Adrenal gland (tissue), 5 donors: ENCODE measurements around the gene CSTPP1.

ENCODE experiments used
- POLR2A ChIP-seq, 2 donors: fragments of 450-650 bp; IDR thresholded peaks; one replicate each; pipeline ENCODE4 v1.6.1; 2017; ENCODE audit warnings: antibody characterized with exemption in 2 of 2, mild to moderate bottlenecking in 2 of 2, moderate library complexity in 1 of 2
- TF ChIP-seq, protein P1 (sequence below), 6 experiments: fragments of 450-650 bp in 4 of 6; fragments of 200-600 bp in 2 of 6; sonication (generic) in 1 of 6; IDR thresholded peaks; 1 replicate in 5 of 6; 2 replicates in 1 of 6; pipeline versions ENCODE4 v1.5.1 to v1.8.0; 2016 to 2021; ENCODE audit warnings: antibody characterized with exemption in 6 of 6, mild to moderate bottlenecking in 2 of 6, moderate library complexity in 1 of 6
- donor health status: DM: no; HTN: no; CAD: no.

- TF ChIP-seq, protein P1, sequence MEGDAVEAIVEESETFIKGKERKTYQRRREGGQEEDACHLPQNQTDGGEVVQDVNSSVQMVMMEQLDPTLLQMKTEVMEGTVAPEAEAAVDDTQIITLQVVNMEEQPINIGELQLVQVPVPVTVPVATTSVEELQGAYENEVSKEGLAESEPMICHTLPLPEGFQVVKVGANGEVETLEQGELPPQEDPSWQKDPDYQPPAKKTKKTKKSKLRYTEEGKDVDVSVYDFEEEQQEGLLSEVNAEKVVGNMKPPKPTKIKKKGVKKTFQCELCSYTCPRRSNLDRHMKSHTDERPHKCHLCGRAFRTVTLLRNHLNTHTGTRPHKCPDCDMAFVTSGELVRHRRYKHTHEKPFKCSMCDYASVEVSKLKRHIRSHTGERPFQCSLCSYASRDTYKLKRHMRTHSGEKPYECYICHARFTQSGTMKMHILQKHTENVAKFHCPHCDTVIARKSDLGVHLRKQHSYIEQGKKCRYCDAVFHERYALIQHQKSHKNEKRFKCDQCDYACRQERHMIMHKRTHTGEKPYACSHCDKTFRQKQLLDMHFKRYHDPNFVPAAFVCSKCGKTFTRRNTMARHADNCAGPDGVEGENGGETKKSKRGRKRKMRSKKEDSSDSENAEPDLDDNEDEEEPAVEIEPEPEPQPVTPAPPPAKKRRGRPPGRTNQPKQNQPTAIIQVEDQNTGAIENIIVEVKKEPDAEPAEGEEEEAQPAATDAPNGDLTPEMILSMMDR (IDR thresholded peaks at IDR 0.05), result peak in 3 of 6 experiments; percentile 11 to 21 (median 13)
- no peak for TF ChIP-seq POLR2A (IDR thresholded peaks at IDR 0.05)
Measured at GRCh38 chr11:46896719-46897406, 39.7 kb upstream of the CSTPP1 start.
